ENCODE data around the gene KSR2. TPM values are rescaled to one million over a fixed set of nuclear protein-coding genes. Genes with fewer than 3 reads are reported as not detected.

Gene KSR2
- total RNA-seq, 1 experiment from 2014 or later, result 0.15 TPM

DNA sequence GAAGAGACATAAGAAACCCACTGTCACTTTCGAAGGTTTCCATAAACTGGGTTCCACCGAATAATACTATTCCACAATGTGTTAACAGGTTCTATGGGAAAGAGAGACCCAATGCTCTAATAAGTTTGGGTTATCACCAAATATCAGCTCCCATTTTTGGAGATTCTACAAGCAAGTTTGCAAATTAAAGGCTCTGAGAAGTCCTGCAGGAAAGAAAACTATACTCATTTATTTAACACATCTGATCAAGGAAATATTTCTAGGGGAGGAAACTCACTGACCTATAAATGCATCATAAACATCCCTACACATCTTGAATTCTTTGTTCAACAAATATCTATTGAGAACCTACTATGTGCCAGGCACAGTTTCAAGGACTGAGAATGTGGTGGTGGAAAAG is 161.4 kb downstream of the KSR2 start:
- Histone ChIP-seq H3K4me1 (ENCODE audit: control insufficient read depth, insufficient read depth, low read length) (no peaks in the 10 kb centered on the region), H3K4me3 (ENCODE audit: low read depth in 2 of 2, low read length in 2 of 2) (no peak overlapping the region), H3K36me3 (ENCODE audit: control insufficient read depth, insufficient read depth, low read length) (no peaks in the 10 kb centered on the region), H3K27me3 (ENCODE audit: control insufficient read depth, insufficient read depth, low read length) (peaks cover 2% of the 10 kb centered on the region; the same call in 1 of the 2 replicates), H3K27ac (ENCODE audit: low read length) (no peak overlapping the region), H3K9me3 (ENCODE audit: control insufficient read depth, insufficient read depth, low read depth, low read length) (no peaks in the 10 kb centered on the region)
- no peak for ATAC-seq
- ChIA-PET CTCF (no interaction called here), POLR2A (no interaction called here)
- no TSS peak for BruUV-seq (replicated peaks)
- no peak for DNase-seq (ENCODE audit: low read depth, low spot score)
- in situ Hi-C loops (cut with HindIII; ENCODE audit: low pct_unique_long_range_greater_than_20kb, low sequenced_read_pairs), result no loop called here
- TF ChIP-seq, protein P1, sequence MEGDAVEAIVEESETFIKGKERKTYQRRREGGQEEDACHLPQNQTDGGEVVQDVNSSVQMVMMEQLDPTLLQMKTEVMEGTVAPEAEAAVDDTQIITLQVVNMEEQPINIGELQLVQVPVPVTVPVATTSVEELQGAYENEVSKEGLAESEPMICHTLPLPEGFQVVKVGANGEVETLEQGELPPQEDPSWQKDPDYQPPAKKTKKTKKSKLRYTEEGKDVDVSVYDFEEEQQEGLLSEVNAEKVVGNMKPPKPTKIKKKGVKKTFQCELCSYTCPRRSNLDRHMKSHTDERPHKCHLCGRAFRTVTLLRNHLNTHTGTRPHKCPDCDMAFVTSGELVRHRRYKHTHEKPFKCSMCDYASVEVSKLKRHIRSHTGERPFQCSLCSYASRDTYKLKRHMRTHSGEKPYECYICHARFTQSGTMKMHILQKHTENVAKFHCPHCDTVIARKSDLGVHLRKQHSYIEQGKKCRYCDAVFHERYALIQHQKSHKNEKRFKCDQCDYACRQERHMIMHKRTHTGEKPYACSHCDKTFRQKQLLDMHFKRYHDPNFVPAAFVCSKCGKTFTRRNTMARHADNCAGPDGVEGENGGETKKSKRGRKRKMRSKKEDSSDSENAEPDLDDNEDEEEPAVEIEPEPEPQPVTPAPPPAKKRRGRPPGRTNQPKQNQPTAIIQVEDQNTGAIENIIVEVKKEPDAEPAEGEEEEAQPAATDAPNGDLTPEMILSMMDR (IDR thresholded peaks at IDR 0.05), result no peak
- TF ChIP-seq TCF7L2 (IDR thresholded peaks at IDR 0.05; ENCODE audit: low read depth, low read length), result no peak
- intact Hi-C loops (cut with micrococcal nuclease; ENCODE audit: unreplicated experiment), result no loop called here

DNA sequence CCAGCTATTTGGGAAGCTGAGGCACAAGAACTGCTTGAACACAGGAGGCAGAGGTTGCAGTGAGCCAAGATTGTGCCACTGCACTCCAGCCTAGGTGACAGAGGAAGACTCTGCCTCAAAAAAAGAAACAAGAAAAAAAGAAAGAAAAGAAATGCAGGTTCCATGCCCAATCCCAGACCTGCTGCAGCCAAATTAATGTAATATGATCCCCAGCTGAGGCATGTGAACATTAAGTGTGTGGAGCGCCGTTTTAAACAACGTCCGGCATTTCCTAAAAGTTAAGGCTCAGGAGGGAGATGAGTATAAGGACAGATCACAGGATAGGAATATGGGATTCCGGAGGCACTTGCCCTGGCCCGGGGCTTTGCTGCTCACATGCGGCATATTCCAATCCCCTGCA is 162.9 kb downstream of the KSR2 start:
- Histone ChIP-seq H3K27ac (ENCODE audit: low read length) (no peak overlapping the region), H3K36me3 (ENCODE audit: control insufficient read depth, insufficient read depth, low read length) (no peaks in the 10 kb centered on the region), H3K4me1 (ENCODE audit: control insufficient read depth, insufficient read depth, low read length) (no peaks in the 10 kb centered on the region), H3K27me3 (ENCODE audit: control insufficient read depth, insufficient read depth, low read length) (peaks cover 2% of the 10 kb centered on the region; the same call in 1 of the 2 replicates), H3K9me3 (ENCODE audit: control insufficient read depth, insufficient read depth, low read depth, low read length) (no peaks in the 10 kb centered on the region), H3K4me3 (ENCODE audit: low read depth in 2 of 2, low read length in 2 of 2) (no peak overlapping the region)
- DNase-seq (ENCODE audit: low read depth, low spot score), result no peak
- BruUV-seq (replicated peaks), result no TSS peak
- TF ChIP-seq, protein P1 (IDR thresholded peaks at IDR 0.05), result no peak
- TF ChIP-seq POLR2AphosphoS5 (IDR thresholded peaks at IDR 0.05; ENCODE audit: low read depth, low read length) (no peak), TCF7L2 (IDR thresholded peaks at IDR 0.05; ENCODE audit: low read depth, low read length) (no peak), SIN3A (IDR thresholded peaks at IDR 0.05; ENCODE audit: borderline replicate concordance, insufficient read depth, low read depth, low read length) (no peak)
- TF ChIP-seq, protein P2, sequence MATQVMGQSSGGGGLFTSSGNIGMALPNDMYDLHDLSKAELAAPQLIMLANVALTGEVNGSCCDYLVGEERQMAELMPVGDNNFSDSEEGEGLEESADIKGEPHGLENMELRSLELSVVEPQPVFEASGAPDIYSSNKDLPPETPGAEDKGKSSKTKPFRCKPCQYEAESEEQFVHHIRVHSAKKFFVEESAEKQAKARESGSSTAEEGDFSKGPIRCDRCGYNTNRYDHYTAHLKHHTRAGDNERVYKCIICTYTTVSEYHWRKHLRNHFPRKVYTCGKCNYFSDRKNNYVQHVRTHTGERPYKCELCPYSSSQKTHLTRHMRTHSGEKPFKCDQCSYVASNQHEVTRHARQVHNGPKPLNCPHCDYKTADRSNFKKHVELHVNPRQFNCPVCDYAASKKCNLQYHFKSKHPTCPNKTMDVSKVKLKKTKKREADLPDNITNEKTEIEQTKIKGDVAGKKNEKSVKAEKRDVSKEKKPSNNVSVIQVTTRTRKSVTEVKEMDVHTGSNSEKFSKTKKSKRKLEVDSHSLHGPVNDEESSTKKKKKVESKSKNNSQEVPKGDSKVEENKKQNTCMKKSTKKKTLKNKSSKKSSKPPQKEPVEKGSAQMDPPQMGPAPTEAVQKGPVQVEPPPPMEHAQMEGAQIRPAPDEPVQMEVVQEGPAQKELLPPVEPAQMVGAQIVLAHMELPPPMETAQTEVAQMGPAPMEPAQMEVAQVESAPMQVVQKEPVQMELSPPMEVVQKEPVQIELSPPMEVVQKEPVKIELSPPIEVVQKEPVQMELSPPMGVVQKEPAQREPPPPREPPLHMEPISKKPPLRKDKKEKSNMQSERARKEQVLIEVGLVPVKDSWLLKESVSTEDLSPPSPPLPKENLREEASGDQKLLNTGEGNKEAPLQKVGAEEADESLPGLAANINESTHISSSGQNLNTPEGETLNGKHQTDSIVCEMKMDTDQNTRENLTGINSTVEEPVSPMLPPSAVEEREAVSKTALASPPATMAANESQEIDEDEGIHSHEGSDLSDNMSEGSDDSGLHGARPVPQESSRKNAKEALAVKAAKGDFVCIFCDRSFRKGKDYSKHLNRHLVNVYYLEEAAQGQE (IDR thresholded peaks at IDR 0.05; ENCODE audit: insufficient read depth in 1 of 2, low read depth in 2 of 2, low read length in 1 of 2), result no peak
- intact Hi-C loops (cut with micrococcal nuclease; ENCODE audit: unreplicated experiment), result no loop called here
- in situ Hi-C loops (cut with HindIII; ENCODE audit: low pct_unique_long_range_greater_than_20kb, low sequenced_read_pairs), result no loop called here
- CTCF ChIA-PET, result no interaction called here
- POLR2A ChIA-PET, result no interaction called here
- no peak for ATAC-seq

DNA sequence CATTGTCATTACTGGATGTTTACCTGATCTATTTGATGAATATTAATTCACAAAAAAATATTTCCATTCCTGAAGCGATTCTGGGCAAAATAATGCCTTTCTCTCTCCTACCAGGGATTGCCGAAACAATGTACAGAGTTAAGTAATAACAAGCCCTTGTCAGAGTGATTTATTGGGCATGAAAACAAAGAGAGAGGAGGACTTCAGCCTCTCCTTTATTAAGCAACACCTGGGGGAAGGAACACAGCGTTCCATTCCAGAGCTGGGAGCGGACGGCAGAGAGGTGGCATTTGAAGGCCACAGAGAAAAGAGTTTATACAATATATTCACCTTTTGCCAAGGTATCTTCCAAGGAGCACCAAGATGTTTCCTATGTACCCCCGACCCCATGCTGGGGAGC is 165.8 kb downstream of the KSR2 start:
- H3K36me3 ChIP-seq (ENCODE audit: control insufficient read depth, insufficient read depth, low read length), result no peaks in the 10 kb centered on the region
- no peak for ATAC-seq
- H3K9me3 ChIP-seq (ENCODE audit: control insufficient read depth, insufficient read depth, low read depth, low read length), result no peaks in the 10 kb centered on the region
- TF ChIP-seq, protein P2 (IDR thresholded peaks at IDR 0.05; ENCODE audit: insufficient read depth in 1 of 2, low read depth in 2 of 2, low read length in 1 of 2), result no peak
- TF ChIP-seq, protein P1 (IDR thresholded peaks at IDR 0.05), result no peak
- TF ChIP-seq POLR2AphosphoS5 (IDR thresholded peaks at IDR 0.05; ENCODE audit: low read depth, low read length), result no peak
- no peak overlapping the region for H3K27ac ChIP-seq (ENCODE audit: low read length)
- H3K27me3 ChIP-seq (ENCODE audit: control insufficient read depth, insufficient read depth, low read length), result peaks cover 6% of the 10 kb centered on the region; the same call in 1 of the 2 replicates
- ChIA-PET POLR2A (no interaction called here), CTCF (no interaction called here)
- DNase-seq (ENCODE audit: low read depth, low spot score), result no peak
- in situ Hi-C loops (cut with HindIII; ENCODE audit: low pct_unique_long_range_greater_than_20kb, low sequenced_read_pairs) (no loop called here), intact Hi-C loops (cut with micrococcal nuclease; ENCODE audit: unreplicated experiment) (no loop called here)
- BruUV-seq (replicated peaks), result no TSS peak
- H3K4me1 ChIP-seq (ENCODE audit: control insufficient read depth, insufficient read depth, low read length), result no peaks in the 10 kb centered on the region
- H3K4me3 ChIP-seq (ENCODE audit: low read depth in 2 of 2, low read length in 2 of 2), result no peak overlapping the region
